ENCODE data around the gene PSMB3.

Gene PSMB3

GRCh38 chr17:38743556-38744171, 8.9 kb upstream of the PSMB3 start:
- no peak overlapping the region for H3K9ac ChIP-seq (ENCODE audit: low read length)
- 0 out of 2 replicates have a peak, but pooled peaks cover 4% of the 10 kb centered on the region for H3F3A ChIP-seq (ENCODE audit: insufficient read depth, low read length)
- H2AFZ ChIP-seq (ENCODE audit: low read length) = no peak overlapping the region
- no peak overlapping the region for H3K27ac ChIP-seq (ENCODE audit: low read length)
- no peak overlapping the region for H3K4me3 ChIP-seq (ENCODE audit: low read length)
- TF ChIP-seq EZH2phosphoT487 (IDR thresholded peaks at IDR 0.05; ENCODE audit: low read length) (no peak), EZH2 (optimal IDR thresholded peaks at IDR 0.05; ENCODE audit: low read depth, low read length) (no peak)
- H3K27me3 ChIP-seq (replicated peaks; ENCODE audit: insufficient read depth, low read length) = peaks cover 19% of the 10 kb centered on the region
- H3K9me3 ChIP-seq (replicated peaks; ENCODE audit: insufficient read depth, low read length) = no peaks in the 10 kb centered on the region
- H3K79me2 ChIP-seq (ENCODE audit: low read length) = no peaks in the 10 kb centered on the region
- no peaks in the 10 kb centered on the region for H4K20me1 ChIP-seq (ENCODE audit: insufficient read depth, low read length)
- H3K9me2 ChIP-seq (replicated peaks; ENCODE audit: insufficient read depth, low read length) = no peaks in the 10 kb centered on the region
- H3K4me2 ChIP-seq (ENCODE audit: low read depth, low read length) = no peak overlapping the region
- no peaks in the 10 kb centered on the region for H3K36me3 ChIP-seq (replicated peaks; ENCODE audit: insufficient read depth, low read length)
- peaks cover 8% of the 10 kb centered on the region; the same call in 1 of the 2 replicates for H3K4me1 ChIP-seq (ENCODE audit: low read length)
- no peak for DNase-seq

GRCh38 chr17:38745545-38745944, 7.0 kb upstream of the PSMB3 start:
- no peaks in the 10 kb centered on the region for H4K20me1 ChIP-seq (ENCODE audit: insufficient read depth, low read length)

GRCh38 chr17:38746004-38746848, 6.3 kb upstream of the PSMB3 start:
- H3K4me3 ChIP-seq (ENCODE audit: low read length) = no peak overlapping the region
- no peak overlapping the region for H3K9ac ChIP-seq (ENCODE audit: low read length)
- peaks cover 17% of the 10 kb centered on the region for H3F3A ChIP-seq (ENCODE audit: insufficient read depth, low read length)
- H4K20me1 ChIP-seq (ENCODE audit: insufficient read depth, low read length) = no peaks in the 10 kb centered on the region
- TF ChIP-seq EZH2 (optimal IDR thresholded peaks at IDR 0.05; ENCODE audit: low read depth, low read length) (no peak), EZH2phosphoT487 (IDR thresholded peaks at IDR 0.05; ENCODE audit: low read length) (no peak), CTCF (IDR thresholded peaks at IDR 0.05; ENCODE audit: low read length) (no peak)
- H2AFZ ChIP-seq (ENCODE audit: low read length) = no peak overlapping the region
- no peak for DNase-seq
- peaks cover 17% of the 10 kb centered on the region; the same call in 1 of the 2 replicates for H3K4me1 ChIP-seq (ENCODE audit: low read length)
- H3K9me2 ChIP-seq (replicated peaks; ENCODE audit: insufficient read depth, low read length) = no peaks in the 10 kb centered on the region
- H3K79me2 ChIP-seq (ENCODE audit: low read length) = no peaks in the 10 kb centered on the region
- H3K27me3 ChIP-seq (replicated peaks; ENCODE audit: insufficient read depth, low read length) = peaks cover 22% of the 10 kb centered on the region
- no peaks in the 10 kb centered on the region for H3K36me3 ChIP-seq (replicated peaks; ENCODE audit: insufficient read depth, low read length)
- H3K9me3 ChIP-seq (replicated peaks; ENCODE audit: insufficient read depth, low read length) = no peaks in the 10 kb centered on the region
- H3K27ac ChIP-seq (ENCODE audit: low read length) = no peak overlapping the region
- peak overlapping the region; percentile 100; the same call in 1 of the 2 replicates for H3K4me2 ChIP-seq (ENCODE audit: low read depth, low read length)

More at GRCh38 chr17:38745545-38745944, 7.0 kb upstream of the PSMB3 start:
- Histone ChIP-seq H3K9ac (ENCODE audit: low read length) (no peak overlapping the region), H3K4me1 (ENCODE audit: low read length) (peaks cover 14% of the 10 kb centered on the region; the same call in 1 of the 2 replicates), H3F3A (ENCODE audit: insufficient read depth, low read length) (peaks cover 10% of the 10 kb centered on the region), H3K79me2 (ENCODE audit: low read length) (no peaks in the 10 kb centered on the region), H3K27ac (ENCODE audit: low read length) (no peak overlapping the region), H3K9me2 (replicated peaks; ENCODE audit: insufficient read depth, low read length) (no peaks in the 10 kb centered on the region), H3K36me3 (replicated peaks; ENCODE audit: insufficient read depth, low read length) (no peaks in the 10 kb centered on the region), H3K4me3 (ENCODE audit: low read length) (no peak overlapping the region), H3K4me2 (ENCODE audit: low read depth, low read length) (no peak overlapping the region), H3K27me3 (replicated peaks; ENCODE audit: insufficient read depth, low read length) (peaks cover 22% of the 10 kb centered on the region), H3K9me3 (replicated peaks; ENCODE audit: insufficient read depth, low read length) (no peaks in the 10 kb centered on the region), H2AFZ (ENCODE audit: low read length) (no peak overlapping the region)
- DNase-seq = no peak
- no peak for TF ChIP-seq EZH2phosphoT487 (IDR thresholded peaks at IDR 0.05; ENCODE audit: low read length)
- no peak for TF ChIP-seq CTCF (IDR thresholded peaks at IDR 0.05; ENCODE audit: low read length)
- TF ChIP-seq EZH2 (optimal IDR thresholded peaks at IDR 0.05; ENCODE audit: low read depth, low read length) = no peak
